Transverse colon (tissue), 3 donors: Measurements from ENCODE around the gene EDEM1.

Source experiments
- POLR2A ChIP-seq: fragments of 450-650 bp; IDR thresholded peaks from one replicate; pipeline ENCODE4 v1.6.1; 2016; ENCODE audit warnings: antibody characterized with exemption, mild to moderate bottlenecking, moderate library complexity
- TF ChIP-seq, protein P1 (sequence below), 5 experiments: fragments of 200-600 bp in 3 of 5; fragments of 450-650 bp in 2 of 5; sonication (generic) in 3 of 5; IDR thresholded peaks; 1 replicate in 2 of 5; 2 replicates in 3 of 5; pipeline ENCODE4 v1.5.1; 2016 to 2017; ENCODE audit warnings: antibody characterized with exemption in 5 of 5, inconsistent platforms in 3 of 5, mild to moderate bottlenecking in 2 of 5, moderate library complexity in 1 of 5

GRCh38 chr3:5190147-5190791, 2.8 kb downstream of the EDEM1 start:
- TF ChIP-seq POLR2A: no peak
- TF ChIP-seq, protein P1, sequence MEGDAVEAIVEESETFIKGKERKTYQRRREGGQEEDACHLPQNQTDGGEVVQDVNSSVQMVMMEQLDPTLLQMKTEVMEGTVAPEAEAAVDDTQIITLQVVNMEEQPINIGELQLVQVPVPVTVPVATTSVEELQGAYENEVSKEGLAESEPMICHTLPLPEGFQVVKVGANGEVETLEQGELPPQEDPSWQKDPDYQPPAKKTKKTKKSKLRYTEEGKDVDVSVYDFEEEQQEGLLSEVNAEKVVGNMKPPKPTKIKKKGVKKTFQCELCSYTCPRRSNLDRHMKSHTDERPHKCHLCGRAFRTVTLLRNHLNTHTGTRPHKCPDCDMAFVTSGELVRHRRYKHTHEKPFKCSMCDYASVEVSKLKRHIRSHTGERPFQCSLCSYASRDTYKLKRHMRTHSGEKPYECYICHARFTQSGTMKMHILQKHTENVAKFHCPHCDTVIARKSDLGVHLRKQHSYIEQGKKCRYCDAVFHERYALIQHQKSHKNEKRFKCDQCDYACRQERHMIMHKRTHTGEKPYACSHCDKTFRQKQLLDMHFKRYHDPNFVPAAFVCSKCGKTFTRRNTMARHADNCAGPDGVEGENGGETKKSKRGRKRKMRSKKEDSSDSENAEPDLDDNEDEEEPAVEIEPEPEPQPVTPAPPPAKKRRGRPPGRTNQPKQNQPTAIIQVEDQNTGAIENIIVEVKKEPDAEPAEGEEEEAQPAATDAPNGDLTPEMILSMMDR (IDR thresholded peaks at IDR 0.05): no peak
